Measurements from ENCODE around the gene ADAMTS18.
A peak's percentile ranks its signal among the peaks of the same experiment; 100 is the strongest.

ADAMTS18 gene

GRCh38 chr16:77295896-77296295 is 138.9 kb downstream of the ADAMTS18 start:
- ATAC-seq (ENCODE audit: low read depth), result no peak
- H3K36me3 ChIP-seq (ENCODE audit: low read depth), result no peaks in the 10 kb centered on the region
- H3K27ac ChIP-seq (ENCODE audit: poor library complexity, severe bottlenecking), result no peak overlapping the region
- no peaks in the 10 kb centered on the region for H3K27me3 ChIP-seq (ENCODE audit: insufficient read depth, poor library complexity, severe bottlenecking)
- no peak for DNase-seq (ENCODE audit: low spot score)
- H3K4me1 ChIP-seq (ENCODE audit: insufficient read depth, poor library complexity, severe bottlenecking), result peaks cover 28% of the 10 kb centered on the region
- H3K4me3 ChIP-seq (ENCODE audit: severe bottlenecking), result no peak overlapping the region
- TF ChIP-seq CTCF (IDR thresholded peaks at IDR 0.05; ENCODE audit: poor library complexity, severe bottlenecking), result no peak
- H3K9me3 ChIP-seq (ENCODE audit: severe bottlenecking), result no peaks in the 10 kb centered on the region

- ATAC-seq (ENCODE audit: low read depth), result no peak
- no peak overlapping the region for H3K4me3 ChIP-seq (ENCODE audit: severe bottlenecking)
- DNase-seq (ENCODE audit: low spot score), result no peak
- H3K9me3 ChIP-seq (ENCODE audit: severe bottlenecking), result no peaks in the 10 kb centered on the region
- H3K27ac ChIP-seq (ENCODE audit: poor library complexity, severe bottlenecking), result no peak overlapping the region
- TF ChIP-seq CTCF (IDR thresholded peaks at IDR 0.05; ENCODE audit: poor library complexity, severe bottlenecking), result no peak
- H3K27me3 ChIP-seq (ENCODE audit: insufficient read depth, poor library complexity, severe bottlenecking), result no peaks in the 10 kb centered on the region
- H3K4me1 ChIP-seq (ENCODE audit: insufficient read depth, poor library complexity, severe bottlenecking), result peaks cover 26% of the 10 kb centered on the region
- no peaks in the 10 kb centered on the region for H3K36me3 ChIP-seq (ENCODE audit: low read depth)
Measured at GRCh38 chr16:77290451-77291115, 144.3 kb downstream of the ADAMTS18 start.

- DNase-seq (ENCODE audit: low spot score), result no peak
- H3K9me3 ChIP-seq (ENCODE audit: severe bottlenecking), result no peaks in the 10 kb centered on the region
- H3K36me3 ChIP-seq (ENCODE audit: low read depth), result no peaks in the 10 kb centered on the region
- H3K27me3 ChIP-seq (ENCODE audit: insufficient read depth, poor library complexity, severe bottlenecking), result no peaks in the 10 kb centered on the region
- ATAC-seq (ENCODE audit: low read depth), result peak; percentile 77
- TF ChIP-seq CTCF (IDR thresholded peaks at IDR 0.05; ENCODE audit: poor library complexity, severe bottlenecking), result no peak
- H3K4me3 ChIP-seq (ENCODE audit: severe bottlenecking), result no peak overlapping the region
- peak overlapping the region; percentile 61 for H3K27ac ChIP-seq (ENCODE audit: poor library complexity, severe bottlenecking)
- H3K4me1 ChIP-seq (ENCODE audit: insufficient read depth, poor library complexity, severe bottlenecking), result peaks cover 26% of the 10 kb centered on the region
Measured at GRCh38 chr16:77289331-77289809, 145.5 kb downstream of the ADAMTS18 start.

GRCh38 chr16:77288222-77288621 is 146.6 kb downstream of the ADAMTS18 start:
- no peak overlapping the region for H3K4me3 ChIP-seq (ENCODE audit: severe bottlenecking)
- peaks cover 26% of the 10 kb centered on the region for H3K4me1 ChIP-seq (ENCODE audit: insufficient read depth, poor library complexity, severe bottlenecking)
- ATAC-seq (ENCODE audit: low read depth), result peak; percentile 88
- DNase-seq (ENCODE audit: low spot score), result no peak
- no peaks in the 10 kb centered on the region for H3K36me3 ChIP-seq (ENCODE audit: low read depth)
- peak overlapping the region; percentile 61 for H3K27ac ChIP-seq (ENCODE audit: poor library complexity, severe bottlenecking)
- no peaks in the 10 kb centered on the region for H3K9me3 ChIP-seq (ENCODE audit: severe bottlenecking)
- H3K27me3 ChIP-seq (ENCODE audit: insufficient read depth, poor library complexity, severe bottlenecking), result no peaks in the 10 kb centered on the region
- no peak for TF ChIP-seq CTCF (IDR thresholded peaks at IDR 0.05; ENCODE audit: poor library complexity, severe bottlenecking)

GRCh38 chr16:77285676-77286075 is 149.2 kb downstream of the ADAMTS18 start:
- H3K4me3 ChIP-seq (ENCODE audit: severe bottlenecking), result no peak overlapping the region
- peaks cover 26% of the 10 kb centered on the region for H3K4me1 ChIP-seq (ENCODE audit: insufficient read depth, poor library complexity, severe bottlenecking)
- ATAC-seq (ENCODE audit: low read depth) (no peak), DNase-seq (ENCODE audit: low spot score) (no peak)
- H3K27me3 ChIP-seq (ENCODE audit: insufficient read depth, poor library complexity, severe bottlenecking), result no peaks in the 10 kb centered on the region
- H3K36me3 ChIP-seq (ENCODE audit: low read depth), result no peaks in the 10 kb centered on the region
- TF ChIP-seq CTCF (IDR thresholded peaks at IDR 0.05; ENCODE audit: poor library complexity, severe bottlenecking), result no peak
- no peak overlapping the region for H3K27ac ChIP-seq (ENCODE audit: poor library complexity, severe bottlenecking)
- no peaks in the 10 kb centered on the region for H3K9me3 ChIP-seq (ENCODE audit: severe bottlenecking)
